Lower leg skin (tissue), 4 donors: ENCODE results near the gene TMEM255A. TPM values are rescaled to one million over a fixed set of nuclear protein-coding genes. Genes with fewer than 3 reads are reported as not detected.

Experiments
- DNase-seq, 2 donors: peaks; one replicate each; pipeline ENCODE4 v3.0.0-alpha.2; 2019; ENCODE audit warnings: low spot score in 2 of 2
- H3K4me3 ChIP-seq: fragments of 200-600 bp; sonication (generic); 2 replicates; pipeline ENCODE4 v1.5.1; 2017; ENCODE audit warnings: mild to moderate bottlenecking, low read depth; ENCODE audit not compliant: poor library complexity, severe bottlenecking
- CTCF ChIP-seq, 3 donors: fragments of 450-650 bp; IDR thresholded peaks; one replicate each; pipeline ENCODE4 v1.5.1; 2016; ENCODE audit warnings: antibody characterized with exemption in 3 of 3, mild to moderate bottlenecking in 3 of 3, moderate library complexity in 2 of 3
- POLR2A ChIP-seq, 2 donors: fragments of 450-650 bp; IDR thresholded peaks; one replicate each; pipeline ENCODE4 v1.6.1; 2016 to 2017; ENCODE audit warnings: antibody characterized with exemption in 2 of 2, mild to moderate bottlenecking in 1 of 2, moderate library complexity in 1 of 2
- WGBS, 2 donors: methylation state at CpG; one replicate each; pipeline ENCODE4 v1.1.5; 2018; 5-methylcytosine and 5-hydroxymethylcytosine counted together
- intact Hi-C: fragments of 100-400 bp; cut with DNase I; formaldehyde crosslinking; loops from one replicate; pipeline ENCODE4 v1.15.0; 2023; ENCODE audit warnings: low total_unique reads
- total RNA-seq, 4 donors: library from RNA; depleted of rRNA; stranded (reverse); fragments of >200 nt; gene quantifications; one replicate each; pipeline ENCODE4 v1.1.0, GENCODE V29; 2016

The TMEM255A gene
- total RNA-seq, 4 donors from 2014 or later, result 1.7 to 4.3 (median 3.0) TPM

- DNase-seq, result no peak
- intact Hi-C loops, result no loop called here
- WGBS, 2 donors, result 76 to 94% methylated on average over 6 of the region's 6 CpGs
- TF ChIP-seq POLR2A (IDR thresholded peaks at IDR 0.05) (no peak), CTCF (IDR thresholded peaks at IDR 0.05) (no peak)
- no peak overlapping the region for H3K4me3 ChIP-seq
Measured at GRCh38 chrX:120235284-120235683, 76.0 kb downstream of the TMEM255A start.

GRCh38 chrX:120228187-120228908, 82.9 kb downstream of the TMEM255A start:
- no peak for DNase-seq
- WGBS, 2 donors, result 82 to 85% methylated on average over 9 of the region's 9 CpGs
- intact Hi-C loops, result loop anchor here (10.0 kb wide), 1 partner anchor 144 kb away; no protein-coding TSS in a partner anchor
- H3K4me3 ChIP-seq, result no peak overlapping the region
- TF ChIP-seq POLR2A (IDR thresholded peaks at IDR 0.05) (no peak), CTCF (IDR thresholded peaks at IDR 0.05) (no peak)

- TF ChIP-seq CTCF (IDR thresholded peaks at IDR 0.05), result no peak
- TF ChIP-seq POLR2A (IDR thresholded peaks at IDR 0.05), result no peak
- 87 to 95% methylated on average over 4 of the region's 4 CpGs for WGBS, 2 donors
Measured at GRCh38 chrX:120224388-120224787, 86.9 kb downstream of the TMEM255A start.

GRCh38 chrX:120223374-120223773, 87.9 kb downstream of the TMEM255A start:
- no peak for DNase-seq
- no peak overlapping the region for H3K4me3 ChIP-seq
- WGBS, 2 donors, result 77 to 78% methylated on average over 5 to 8 of the region's 8 CpGs
- intact Hi-C loops, result loop anchor here (10.0 kb wide), 1 partner anchor 139 kb away; no protein-coding TSS in a partner anchor
- no peak for TF ChIP-seq CTCF (IDR thresholded peaks at IDR 0.05)
- no peak for TF ChIP-seq POLR2A (IDR thresholded peaks at IDR 0.05)

More at GRCh38 chrX:120224388-120224787, 86.9 kb downstream of the TMEM255A start:
- intact Hi-C loops, result loop anchor here (10.0 kb wide), 1 partner anchor 140 kb away; no protein-coding TSS in a partner anchor
- no peak overlapping the region for H3K4me3 ChIP-seq
- no peak for DNase-seq

GRCh38 chrX:120213438-120214265, 97.6 kb downstream of the TMEM255A start:
- DNase-seq, result peak in 1 of 2 donors; percentile 21

More at GRCh38 chrX:120213438-120214265, 97.6 kb downstream of the TMEM255A start:
- WGBS, 2 donors, result 21 to 34% methylated on average over 3 to 8 of the region's 8 CpGs
- no peak for TF ChIP-seq CTCF (IDR thresholded peaks at IDR 0.05)
- no peak for TF ChIP-seq POLR2A (IDR thresholded peaks at IDR 0.05)
- no peak overlapping the region for H3K4me3 ChIP-seq
- intact Hi-C loops, result no loop called here

Other genes with a start within 250 kb of the TMEM255A start
- not detected for gene RHOXF2B, start 233.8 kb downstream of the TMEM255A start, total RNA-seq
- gene RHOXF1, start 195.5 kb downstream of the TMEM255A start, total RNA-seq, result 1 to 10 TPM in 1 of 4 donors, under 1 TPM in 1, not detected in 2; 0.62 to 5.5 TPM
- not detected for gene RHOXF2, start 152.8 kb downstream of the TMEM255A start, total RNA-seq
- gene ZBTB33, start 60.6 kb downstream of the TMEM255A start, total RNA-seq, result 10 to 100 TPM; 21.6 to 26.8 (median 23.8) TPM
- gene ATP1B4, start 50.6 kb upstream of the TMEM255A start, total RNA-seq, result not detected
- 100 to 1,000 TPM in 3 of 4 donors, 10 to 100 TPM in 1; 90.1 to 154 (median 120) TPM for gene LAMP2, start 157.8 kb upstream of the TMEM255A start, total RNA-seq
- 10 to 100 TPM; 23.3 to 35.3 (median 26.3) TPM for gene CUL4B, start 249.5 kb upstream of the TMEM255A start, total RNA-seq